Type B pancreatic cell (in vitro differentiated cells): ENCODE data around the gene CACNA1F. TPM values are rescaled to one million over a fixed set of nuclear protein-coding genes. Genes with fewer than 3 reads are reported as not detected.

Experiments used
- DNase-seq: peaks from one replicate; pipeline ENCODE4 v3.0.0; 2021; ENCODE audit warnings: mixed read lengths; ENCODE audit not compliant: unreplicated experiment; ENCODE audit errors: extremely low spot score
- H3K27ac Mint-ChIP-seq: 2 replicates; pipeline ENCODE4 v1.8.0; 2021; ENCODE audit warnings: mild to moderate bottlenecking, mixed read lengths
- H3K27me3 Mint-ChIP-seq: 2 replicates; pipeline ENCODE4 v1.8.0; 2021; ENCODE audit warnings: mixed read lengths
- H3K36me3 Mint-ChIP-seq: 2 replicates; pipeline ENCODE4 v1.8.0; 2021; ENCODE audit warnings: mixed read lengths
- H3K4me1 Mint-ChIP-seq: one replicate; pipeline ENCODE4 v1.8.0; 2021; ENCODE audit warnings: mixed read lengths; ENCODE audit not compliant: unreplicated experiment
- H3K4me3 Mint-ChIP-seq: 2 replicates; pipeline ENCODE4 v1.8.0; 2021; ENCODE audit warnings: mild to moderate bottlenecking, mixed read lengths
- H3K9me3 Mint-ChIP-seq: 2 replicates; pipeline ENCODE4 v1.8.0; 2021; ENCODE audit warnings: mixed read lengths
- total RNA-seq: library from RNA; stranded (reverse); gene quantifications from 2 replicates; pipeline ENCODE4 v1.2.1, GENCODE V29; 2021; ENCODE audit warnings: low replicate concordance
- TF ChIP-seq, protein P1 (sequence below): fragments of 200-600 bp; sonication (generic); conservative IDR thresholded peaks from 2 replicates; pipeline ENCODE4 v1.5.0; 2021; ENCODE audit warnings: antibody characterized with exemption, mild to moderate bottlenecking

The CACNA1F gene
- total RNA-seq, 1 donor from 2014 or later = 0.17 TPM

GRCh38 chrX:49263631-49264030, 30.5 kb upstream of the CACNA1F start:
- TF ChIP-seq, protein P1, sequence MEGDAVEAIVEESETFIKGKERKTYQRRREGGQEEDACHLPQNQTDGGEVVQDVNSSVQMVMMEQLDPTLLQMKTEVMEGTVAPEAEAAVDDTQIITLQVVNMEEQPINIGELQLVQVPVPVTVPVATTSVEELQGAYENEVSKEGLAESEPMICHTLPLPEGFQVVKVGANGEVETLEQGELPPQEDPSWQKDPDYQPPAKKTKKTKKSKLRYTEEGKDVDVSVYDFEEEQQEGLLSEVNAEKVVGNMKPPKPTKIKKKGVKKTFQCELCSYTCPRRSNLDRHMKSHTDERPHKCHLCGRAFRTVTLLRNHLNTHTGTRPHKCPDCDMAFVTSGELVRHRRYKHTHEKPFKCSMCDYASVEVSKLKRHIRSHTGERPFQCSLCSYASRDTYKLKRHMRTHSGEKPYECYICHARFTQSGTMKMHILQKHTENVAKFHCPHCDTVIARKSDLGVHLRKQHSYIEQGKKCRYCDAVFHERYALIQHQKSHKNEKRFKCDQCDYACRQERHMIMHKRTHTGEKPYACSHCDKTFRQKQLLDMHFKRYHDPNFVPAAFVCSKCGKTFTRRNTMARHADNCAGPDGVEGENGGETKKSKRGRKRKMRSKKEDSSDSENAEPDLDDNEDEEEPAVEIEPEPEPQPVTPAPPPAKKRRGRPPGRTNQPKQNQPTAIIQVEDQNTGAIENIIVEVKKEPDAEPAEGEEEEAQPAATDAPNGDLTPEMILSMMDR = no peak
- Mint-ChIP-seq H3K36me3 (no peaks in the 10 kb centered on the region), H3K9me3 (no peaks in the 10 kb centered on the region), H3K4me1 (no peaks in the 10 kb centered on the region), H3K27me3 (no peaks in the 10 kb centered on the region), H3K4me3 (no peak overlapping the region), H3K27ac (no peak overlapping the region)
- DNase-seq = no peak

- Mint-ChIP-seq H3K36me3 (no peaks in the 10 kb centered on the region), H3K4me3 (no peak overlapping the region), H3K4me1 (no peaks in the 10 kb centered on the region), H3K27ac (no peak overlapping the region), H3K27me3 (no peaks in the 10 kb centered on the region), H3K9me3 (no peaks in the 10 kb centered on the region)
- DNase-seq = no peak
- TF ChIP-seq, protein P1 = no peak
Observed at GRCh38 chrX:49262603-49263002, 29.5 kb upstream of the CACNA1F start.

DNA sequence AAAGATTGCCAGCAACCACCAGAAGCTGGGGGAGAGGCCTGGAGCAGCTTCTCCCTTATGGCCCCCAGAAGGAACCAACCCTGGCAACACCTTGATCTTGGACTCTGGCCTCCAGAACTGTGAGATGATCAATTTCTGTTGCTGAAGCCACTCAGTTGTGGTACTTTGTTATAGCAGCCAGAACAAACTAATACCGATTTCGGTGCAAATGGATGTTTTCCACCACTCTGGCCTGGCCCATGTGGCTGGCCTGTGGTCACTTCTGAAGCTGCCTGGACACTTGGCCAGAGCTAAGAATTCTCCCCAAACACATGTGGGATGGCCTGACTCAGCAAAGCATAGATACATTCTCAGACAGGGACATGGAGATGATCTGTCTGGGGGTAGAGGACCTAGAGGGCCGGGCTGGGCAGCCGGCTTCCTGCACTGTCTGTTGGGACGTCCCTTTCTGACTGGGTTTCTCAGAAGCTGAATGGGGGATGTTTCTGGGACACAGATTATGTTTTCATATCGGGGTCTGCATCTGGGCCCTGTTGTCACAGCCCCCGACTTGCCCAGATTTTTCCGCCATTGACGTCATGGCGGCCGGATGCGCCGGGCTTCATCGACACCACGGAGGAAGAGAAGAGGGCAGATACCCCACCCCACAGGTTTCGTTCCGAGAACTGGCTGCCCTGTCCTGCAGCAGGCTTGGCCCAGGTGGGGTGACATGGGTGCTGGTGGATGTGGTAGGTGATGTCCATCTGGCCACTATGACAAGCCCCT, 27.3 kb upstream of the CACNA1F start:
- TF ChIP-seq, protein P1 = no peak
- Mint-ChIP-seq H3K4me3 (no peak overlapping the region), H3K4me1 (no peaks in the 10 kb centered on the region), H3K9me3 (no peaks in the 10 kb centered on the region), H3K27me3 (no peaks in the 10 kb centered on the region), H3K36me3 (no peaks in the 10 kb centered on the region), H3K27ac (no peak overlapping the region)
- DNase-seq = no peak

GRCh38 chrX:49258749-49259124, 25.6 kb upstream of the CACNA1F start:
- H3K27me3 Mint-ChIP-seq = no peaks in the 10 kb centered on the region
- no peak overlapping the region for H3K4me3 Mint-ChIP-seq
- H3K36me3 Mint-ChIP-seq = no peaks in the 10 kb centered on the region
- H3K4me1 Mint-ChIP-seq = no peaks in the 10 kb centered on the region
- TF ChIP-seq, protein P1 = no peak
- DNase-seq = no peak
- no peak overlapping the region for H3K27ac Mint-ChIP-seq
- no peaks in the 10 kb centered on the region for H3K9me3 Mint-ChIP-seq

GRCh38 chrX:49257846-49258748, 25.0 kb upstream of the CACNA1F start:
- Mint-ChIP-seq H3K27me3 (no peaks in the 10 kb centered on the region), H3K36me3 (no peaks in the 10 kb centered on the region), H3K9me3 (no peaks in the 10 kb centered on the region), H3K4me1 (no peaks in the 10 kb centered on the region), H3K27ac (no peak overlapping the region), H3K4me3 (no peak overlapping the region)
- TF ChIP-seq, protein P1 = no peak
- DNase-seq = no peak
